OCI-LY7 (cell line): ENCODE measurements around the gene FBXL14. TPM values are rescaled to one million over a fixed set of nuclear protein-coding genes. Genes with fewer than 3 reads are reported as not detected.
"Not testable (repeated sequence)": the region's sequence is repeated elsewhere in the genome, so short reads cannot be mapped to it uniquely, and the experiment has no call there.

Source experiments
- BruUV-seq: library from RNA; stranded (reverse); fragments of 400-500 nt; replicated peaks from 2 replicates; lab custom pipeline; 2021; lab: Mats Ljungman, UMichigan
- CTCF ChIA-PET: fragments of 300-600 bp; sonication (Branson Sonifier 250); formaldehyde crosslinking; loops from one replicate; lab custom pipeline; 2022; ENCODE audit warnings: antibody characterized with exemption; ENCODE audit not compliant: unreplicated experiment; lab: Charles Lee
- POLR2A ChIA-PET: fragments of 300-600 bp; sonication (Branson Sonifier 250); formaldehyde crosslinking; loops from one replicate; lab custom pipeline; 2022; ENCODE audit warnings: antibody characterized with exemption; lab: Charles Lee
- DNase-seq: peaks from one replicate; pipeline ENCODE4 v3.0.0-alpha.2; 2015; ENCODE audit warnings: low spot score
- H2AFZ ChIP-seq: fragments of 200-600 bp; sonication (generic), shearing (Covaris generic); 2 replicates; pipeline ENCODE4 v1.6.1; 2014; ENCODE audit warnings: mild to moderate bottlenecking, antibody characterized with exemption, low read length, moderate library complexity
- H3K27ac ChIP-seq: fragments of 200-600 bp; sonication (generic); 2 replicates; pipeline ENCODE4 v1.5.1; 2014; ENCODE audit warnings: mixed run types, low read depth, mild to moderate bottlenecking, moderate library complexity, low read length, inconsistent platforms; ENCODE audit not compliant: poor library complexity, severe bottlenecking
- H3K36me3 ChIP-seq: fragments of 200-600 bp; sonication (generic); 2 replicates; pipeline ENCODE4 v1.6.1; 2014; ENCODE audit warnings: mild to moderate bottlenecking, antibody characterized with exemption, low read length, moderate library complexity, mixed read lengths; ENCODE audit not compliant: insufficient read depth
- H3K4me1 ChIP-seq: fragments of 200-600 bp; sonication (generic); 2 replicates; pipeline ENCODE4 v1.5.1; 2014; ENCODE audit warnings: mild to moderate bottlenecking, low read length; ENCODE audit not compliant: insufficient read depth, poor library complexity, severe bottlenecking
- H3K4me2 ChIP-seq: fragments of 200-600 bp; sonication (generic); 2 replicates; pipeline ENCODE4 v1.6.1; 2014; ENCODE audit warnings: mild to moderate bottlenecking, low read length
- H3K4me3 ChIP-seq: fragments of 200-600 bp; sonication (generic); 2 replicates; pipeline ENCODE4 v1.5.1; 2014; ENCODE audit warnings: mild to moderate bottlenecking, low read depth, low read length; ENCODE audit not compliant: poor library complexity, severe bottlenecking
- H3K79me2 ChIP-seq: fragments of 200-600 bp; sonication (generic); 2 replicates; pipeline ENCODE4 v1.6.1; 2016; ENCODE audit warnings: low read depth, mild to moderate bottlenecking, low read length, moderate library complexity, mixed read lengths; ENCODE audit not compliant: insufficient read depth
- H3K9me2 ChIP-seq: fragments of 200-600 bp; sonication (generic); 2 replicates; pipeline ENCODE4 v1.6.1; 2016; ENCODE audit warnings: mild to moderate bottlenecking, low read length, mixed read lengths; ENCODE audit not compliant: insufficient read depth
- H3K9me3 ChIP-seq: fragments of 200-600 bp; sonication (generic); 2 replicates; pipeline ENCODE4 v1.6.1; 2014; ENCODE audit warnings: mild to moderate bottlenecking, mixed run types, low read length, mixed read lengths
- H4K20me1 ChIP-seq: fragments of 200-600 bp; sonication (generic); 2 replicates; pipeline ENCODE4 v1.6.1; 2014; ENCODE audit warnings: mild to moderate bottlenecking, antibody characterized with exemption, low read length, moderate library complexity, mixed read lengths; ENCODE audit not compliant: insufficient read depth
- CTCF ChIP-seq: fragments of 200-600 bp; sonication (generic); conservative IDR thresholded peaks from 2 replicates; pipeline ENCODE4 v1.5.1; 2014; ENCODE audit warnings: mild to moderate bottlenecking, antibody characterized with exemption, low read length, moderate library complexity, mixed read lengths
- EZH2phosphoT487 ChIP-seq: fragments of 200-600 bp; sonication (generic); IDR thresholded peaks from 2 replicates; pipeline ENCODE4 v1.6.1; 2018; ENCODE audit warnings: low read depth, borderline replicate concordance, mild to moderate bottlenecking, mixed run types, antibody characterized with exemption, low read length, moderate library complexity, mixed read lengths
- intact Hi-C: fragments of 100-400 bp; cut with micrococcal nuclease; formaldehyde crosslinking; loops from one replicate; pipeline ENCODE4 v1.10.0; 2022; ENCODE audit not compliant: unreplicated experiment
- total RNA-seq, 2 experiments: library from RNA; depleted of rRNA in 1 of 2; stranded (reverse); fragments of >200 nt in 1 of 2; shearing (Covaris generic) in 1 of 2; gene quantifications; 2 replicates each; pipeline ENCODE4 v1.2.3, GENCODE V29; 2014 to 2022

FBXL14 gene
- total RNA-seq, 2 experiments from 2014 or later = 33.4 to 45.5 TPM

GRCh38 chr12:1604464-1604863, 10.1 kb upstream of the FBXL14 start:
- no peaks in the 10 kb centered on the region for H3K9me2 ChIP-seq
- no peaks in the 10 kb centered on the region for H4K20me1 ChIP-seq
- H3K36me3 ChIP-seq = no peaks in the 10 kb centered on the region
- ChIA-PET POLR2A (no interaction called here), CTCF (no interaction called here)
- H3K4me1 ChIP-seq = peaks cover 61% of the 10 kb centered on the region
- DNase-seq = no peak
- BruUV-seq = no TSS peak
- H3K9me3 ChIP-seq = no peaks in the 10 kb centered on the region
- no peak overlapping the region for H3K4me2 ChIP-seq
- TF ChIP-seq EZH2phosphoT487 = no peak
- TF ChIP-seq CTCF = no peak
- H3K4me3 ChIP-seq = no peak overlapping the region
- intact Hi-C loops = no loop called here
- H3K79me2 ChIP-seq = no peaks in the 10 kb centered on the region
- no peak overlapping the region for H3K27ac ChIP-seq
- H2AFZ ChIP-seq = no peak overlapping the region

- Histone ChIP-seq H3K27ac (no peak overlapping the region), H3K36me3 (no peaks in the 10 kb centered on the region), H2AFZ (no peak overlapping the region), H3K4me1 (peaks cover 50% of the 10 kb centered on the region), H3K9me3 (no peaks in the 10 kb centered on the region), H3K9me2 (no peaks in the 10 kb centered on the region), H3K4me2 (no peak overlapping the region), H4K20me1 (no peaks in the 10 kb centered on the region), H3K4me3 (no peak overlapping the region), H3K79me2 (no peaks in the 10 kb centered on the region)
- TF ChIP-seq EZH2phosphoT487 (no peak), CTCF (no peak)
- intact Hi-C loops = no loop called here
- CTCF ChIA-PET = no interaction called here
- POLR2A ChIA-PET = interaction anchor here (0.5 to 3.7 kb wide), 5 partner anchors 10 to 361 kb away, joined by 3 to 31 read pairs (median 4); no protein-coding TSS in a partner anchor
- DNase-seq = no peak
- BruUV-seq = no TSS peak
Measured at GRCh38 chr12:1603269-1603993, 9.1 kb upstream of the FBXL14 start.

- BruUV-seq, H3K36me3 ChIP-seq, H3K9me3 ChIP-seq, DNase-seq, H3K9me2 ChIP-seq, H3K79me2 ChIP-seq, CTCF ChIA-PET, intact Hi-C loops, H3K4me3 ChIP-seq, H4K20me1 ChIP-seq, H3K4me2 ChIP-seq, H3K27ac ChIP-seq: not testable (repeated sequence)
- Histone ChIP-seq H3K4me1 (peaks cover 43% of the 10 kb centered on the region), H2AFZ (peak overlapping the region; percentile 96; the same call in 1 of the 2 replicates)
- POLR2A ChIA-PET = interaction anchor here (0.5 to 3.7 kb wide), 3 partner anchors 10 to 362 kb away, joined by 4 to 31 read pairs (median 5); no protein-coding TSS in a partner anchor
Measured at GRCh38 chr12:1602706-1603105, 8.3 kb upstream of the FBXL14 start.
